ENCODE measurements around the gene TP63. TPM values are rescaled to one million over a fixed set of nuclear protein-coding genes. Genes with fewer than 3 reads are reported as not detected.

The TP63 gene
- polyA plus RNA-seq, 1 donor from 2014 or later: 0.12 TPM

- Histone ChIP-seq H4K20me1 (ENCODE audit: insufficient read depth) (no peaks in the 10 kb centered on the region), H3K79me2 (replicated peaks; ENCODE audit: insufficient read depth, low read length) (no peaks in the 10 kb centered on the region), H3K4me3 (ENCODE audit: low read length) (no peak overlapping the region), H2AFZ (ENCODE audit: low read depth, low read length) (no peak overlapping the region), H3K27me3 (ENCODE audit: insufficient read depth, low read depth, low read length) (no peaks in the 10 kb centered on the region), H3K9me2 (ENCODE audit: insufficient read depth, low read length) (no peaks in the 10 kb centered on the region), H3K9me3 (ENCODE audit: low read length) (no peaks in the 10 kb centered on the region), H3F3A (ENCODE audit: insufficient read depth, low read length, poor library complexity, severe bottlenecking) (no peaks in the 10 kb centered on the region), H3K27ac (ENCODE audit: low read length) (no peak overlapping the region), H3K36me3 (ENCODE audit: insufficient read depth, low read length) (no peaks in the 10 kb centered on the region), H3K4me2 (ENCODE audit: low read length) (no peak overlapping the region), H3K9ac (ENCODE audit: low read length) (no peak overlapping the region)
- TF ChIP-seq MXI1 (conservative IDR thresholded peaks at IDR 0.05; ENCODE audit: poor library complexity, severe bottlenecking) (no peak), RAD21 (conservative IDR thresholded peaks at IDR 0.05) (no peak), SMC3 (conservative IDR thresholded peaks at IDR 0.05; ENCODE audit: poor library complexity) (no peak), POLR2AphosphoS5 (IDR thresholded peaks at IDR 0.05) (no peak), EP300 (conservative IDR thresholded peaks at IDR 0.05; ENCODE audit: poor library complexity, severe bottlenecking) (no peak), TAF1 (IDR thresholded peaks at IDR 0.05; ENCODE audit: low read depth) (no peak), EZH2 (IDR thresholded peaks at IDR 0.05; ENCODE audit: borderline replicate concordance, insufficient read depth, low read length, poor library complexity, severe bottlenecking) (no peak)
- TF ChIP-seq, protein P1, sequence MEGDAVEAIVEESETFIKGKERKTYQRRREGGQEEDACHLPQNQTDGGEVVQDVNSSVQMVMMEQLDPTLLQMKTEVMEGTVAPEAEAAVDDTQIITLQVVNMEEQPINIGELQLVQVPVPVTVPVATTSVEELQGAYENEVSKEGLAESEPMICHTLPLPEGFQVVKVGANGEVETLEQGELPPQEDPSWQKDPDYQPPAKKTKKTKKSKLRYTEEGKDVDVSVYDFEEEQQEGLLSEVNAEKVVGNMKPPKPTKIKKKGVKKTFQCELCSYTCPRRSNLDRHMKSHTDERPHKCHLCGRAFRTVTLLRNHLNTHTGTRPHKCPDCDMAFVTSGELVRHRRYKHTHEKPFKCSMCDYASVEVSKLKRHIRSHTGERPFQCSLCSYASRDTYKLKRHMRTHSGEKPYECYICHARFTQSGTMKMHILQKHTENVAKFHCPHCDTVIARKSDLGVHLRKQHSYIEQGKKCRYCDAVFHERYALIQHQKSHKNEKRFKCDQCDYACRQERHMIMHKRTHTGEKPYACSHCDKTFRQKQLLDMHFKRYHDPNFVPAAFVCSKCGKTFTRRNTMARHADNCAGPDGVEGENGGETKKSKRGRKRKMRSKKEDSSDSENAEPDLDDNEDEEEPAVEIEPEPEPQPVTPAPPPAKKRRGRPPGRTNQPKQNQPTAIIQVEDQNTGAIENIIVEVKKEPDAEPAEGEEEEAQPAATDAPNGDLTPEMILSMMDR (IDR thresholded peaks at IDR 0.05; ENCODE audit: poor library complexity, severe bottlenecking): no peak
- TF ChIP-seq, protein P2, sequence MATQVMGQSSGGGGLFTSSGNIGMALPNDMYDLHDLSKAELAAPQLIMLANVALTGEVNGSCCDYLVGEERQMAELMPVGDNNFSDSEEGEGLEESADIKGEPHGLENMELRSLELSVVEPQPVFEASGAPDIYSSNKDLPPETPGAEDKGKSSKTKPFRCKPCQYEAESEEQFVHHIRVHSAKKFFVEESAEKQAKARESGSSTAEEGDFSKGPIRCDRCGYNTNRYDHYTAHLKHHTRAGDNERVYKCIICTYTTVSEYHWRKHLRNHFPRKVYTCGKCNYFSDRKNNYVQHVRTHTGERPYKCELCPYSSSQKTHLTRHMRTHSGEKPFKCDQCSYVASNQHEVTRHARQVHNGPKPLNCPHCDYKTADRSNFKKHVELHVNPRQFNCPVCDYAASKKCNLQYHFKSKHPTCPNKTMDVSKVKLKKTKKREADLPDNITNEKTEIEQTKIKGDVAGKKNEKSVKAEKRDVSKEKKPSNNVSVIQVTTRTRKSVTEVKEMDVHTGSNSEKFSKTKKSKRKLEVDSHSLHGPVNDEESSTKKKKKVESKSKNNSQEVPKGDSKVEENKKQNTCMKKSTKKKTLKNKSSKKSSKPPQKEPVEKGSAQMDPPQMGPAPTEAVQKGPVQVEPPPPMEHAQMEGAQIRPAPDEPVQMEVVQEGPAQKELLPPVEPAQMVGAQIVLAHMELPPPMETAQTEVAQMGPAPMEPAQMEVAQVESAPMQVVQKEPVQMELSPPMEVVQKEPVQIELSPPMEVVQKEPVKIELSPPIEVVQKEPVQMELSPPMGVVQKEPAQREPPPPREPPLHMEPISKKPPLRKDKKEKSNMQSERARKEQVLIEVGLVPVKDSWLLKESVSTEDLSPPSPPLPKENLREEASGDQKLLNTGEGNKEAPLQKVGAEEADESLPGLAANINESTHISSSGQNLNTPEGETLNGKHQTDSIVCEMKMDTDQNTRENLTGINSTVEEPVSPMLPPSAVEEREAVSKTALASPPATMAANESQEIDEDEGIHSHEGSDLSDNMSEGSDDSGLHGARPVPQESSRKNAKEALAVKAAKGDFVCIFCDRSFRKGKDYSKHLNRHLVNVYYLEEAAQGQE (IDR thresholded peaks at IDR 0.05; ENCODE audit: borderline replicate concordance): no peak
These were observed 24.4 kb downstream of the TP63 start for GRCh38 chr3:189655617-189656016.

- H3K9ac ChIP-seq (ENCODE audit: low read length): no peak overlapping the region
- no peak overlapping the region for H2AFZ ChIP-seq (ENCODE audit: low read depth, low read length)
These were observed 28.4 kb downstream of the TP63 start for GRCh38 chr3:189659571-189659970.

More at GRCh38 chr3:189659571-189659970, 28.4 kb downstream of the TP63 start:
- Histone ChIP-seq H3K9me3 (ENCODE audit: low read length) (no peaks in the 10 kb centered on the region), H3K27me3 (ENCODE audit: insufficient read depth, low read depth, low read length) (no peaks in the 10 kb centered on the region), H3K4me2 (ENCODE audit: low read length) (no peak overlapping the region), H3F3A (ENCODE audit: insufficient read depth, low read length, poor library complexity, severe bottlenecking) (no peaks in the 10 kb centered on the region), H3K27ac (ENCODE audit: low read length) (no peak overlapping the region), H3K79me2 (replicated peaks; ENCODE audit: insufficient read depth, low read length) (no peaks in the 10 kb centered on the region), H3K36me3 (ENCODE audit: insufficient read depth, low read length) (no peaks in the 10 kb centered on the region), H3K4me3 (ENCODE audit: low read length) (no peak overlapping the region), H3K9me2 (ENCODE audit: insufficient read depth, low read length) (no peaks in the 10 kb centered on the region), H4K20me1 (ENCODE audit: insufficient read depth) (no peaks in the 10 kb centered on the region)
- no peak for TF ChIP-seq SMC3 (conservative IDR thresholded peaks at IDR 0.05; ENCODE audit: poor library complexity)
- TF ChIP-seq EP300 (conservative IDR thresholded peaks at IDR 0.05; ENCODE audit: poor library complexity, severe bottlenecking): no peak
- TF ChIP-seq, protein P2 (IDR thresholded peaks at IDR 0.05; ENCODE audit: borderline replicate concordance): no peak
- no peak for TF ChIP-seq RAD21 (conservative IDR thresholded peaks at IDR 0.05)
- TF ChIP-seq POLR2AphosphoS5 (IDR thresholded peaks at IDR 0.05): no peak
- TF ChIP-seq MXI1 (conservative IDR thresholded peaks at IDR 0.05; ENCODE audit: poor library complexity, severe bottlenecking): no peak
- TF ChIP-seq EZH2 (IDR thresholded peaks at IDR 0.05; ENCODE audit: borderline replicate concordance, insufficient read depth, low read length, poor library complexity, severe bottlenecking): no peak
- no peak for TF ChIP-seq TAF1 (IDR thresholded peaks at IDR 0.05; ENCODE audit: low read depth)
- TF ChIP-seq, protein P1 (IDR thresholded peaks at IDR 0.05; ENCODE audit: poor library complexity, severe bottlenecking): no peak
